ENCODE data around the gene C20orf202.

Gene C20orf202

DNA sequence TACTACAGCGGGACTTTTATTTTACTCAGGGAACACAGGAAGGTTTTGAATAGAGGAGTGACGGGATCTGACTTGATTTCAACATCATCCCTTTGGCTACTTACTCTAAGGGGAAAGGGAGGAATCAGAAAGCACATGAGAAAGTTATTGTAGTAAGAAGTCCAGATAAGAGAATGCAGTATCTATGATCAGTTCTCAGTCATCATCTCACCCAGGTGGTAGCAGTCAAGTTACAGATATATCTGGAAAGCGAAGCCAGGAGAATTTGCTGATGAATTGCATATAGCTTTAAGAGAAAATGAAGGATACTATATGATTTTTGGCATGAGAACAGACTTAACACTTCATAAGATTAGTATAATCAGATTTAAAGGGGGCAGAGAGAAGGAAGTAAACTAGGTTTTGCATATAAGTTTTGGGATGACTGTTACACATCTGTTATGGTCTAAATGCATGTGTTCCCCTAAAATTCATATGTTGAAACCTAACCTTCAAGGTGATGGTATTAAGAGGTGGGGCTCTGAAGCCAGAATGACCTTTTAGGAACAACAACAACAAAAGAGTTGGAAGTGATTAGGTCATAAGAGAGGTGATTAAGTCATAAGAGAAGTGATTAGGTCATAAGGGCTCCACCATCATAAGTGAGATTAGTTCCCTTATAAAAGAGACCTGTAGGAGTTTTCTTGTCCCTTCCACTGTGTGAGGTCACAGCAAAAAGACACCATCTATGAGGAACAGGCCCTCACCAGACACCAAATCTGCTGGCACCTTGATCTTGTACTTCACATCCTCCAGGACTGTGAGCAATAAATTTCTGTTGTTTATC is 29.2 kb downstream of the C20orf202 start:
- H3K79me1 ChIP-seq (ENCODE audit: low read length) = no peaks in the 10 kb centered on the region
- no peaks in the 10 kb centered on the region for H3K79me2 ChIP-seq (ENCODE audit: control insufficient read depth, insufficient read depth, low read length)
- no peaks in the 10 kb centered on the region for H3K27me3 ChIP-seq (ENCODE audit: insufficient read depth, low read length, poor library complexity)
- H3K27ac ChIP-seq (ENCODE audit: low read depth, low read length) = no peak overlapping the region
- H3K56ac ChIP-seq (ENCODE audit: low read length) = no peak overlapping the region
- no peak overlapping the region for H3K18ac ChIP-seq (ENCODE audit: low read length)
- no peak overlapping the region for H3K4me2 ChIP-seq (ENCODE audit: low read length)
- H2BK120ac ChIP-seq (ENCODE audit: low read depth, low read length) = no peak overlapping the region
- no peak overlapping the region for H4K8ac ChIP-seq (ENCODE audit: low read depth, low read length)
- H2AK5ac ChIP-seq (ENCODE audit: low read length) = no peak overlapping the region
- H3K36me3 ChIP-seq (ENCODE audit: control insufficient read depth, insufficient read depth, low read length) = no peaks in the 10 kb centered on the region
- no CpG with 5 or more reads among the region's 3 CpGs for WGBS (ENCODE audit: extremely low coverage, insufficient coverage, low lambda C conversion rate)
- no peak overlapping the region for H4K5ac ChIP-seq (ENCODE audit: low read length)
- no peak overlapping the region for H3K23ac ChIP-seq (ENCODE audit: low read length)
- no peak overlapping the region for H3K4ac ChIP-seq (ENCODE audit: low read depth, low read length)
- no peak overlapping the region for H3K4me3 ChIP-seq (ENCODE audit: low read length)
- no peak overlapping the region for H2BK5ac ChIP-seq (ENCODE audit: low read length)
- no peaks in the 10 kb centered on the region for H3K4me1 ChIP-seq (ENCODE audit: control insufficient read depth, low read depth, low read length)
- no peak overlapping the region for H2BK15ac ChIP-seq (replicated peaks; ENCODE audit: low read depth)
- H3K9ac ChIP-seq (ENCODE audit: low read length) = no peak overlapping the region
- DNase-seq = no peak

- H3K18ac ChIP-seq (ENCODE audit: low read length) = no peak overlapping the region
- no peak overlapping the region for H2BK15ac ChIP-seq (replicated peaks; ENCODE audit: low read depth)
- H3K79me1 ChIP-seq (ENCODE audit: low read length) = no peaks in the 10 kb centered on the region
- H3K4me3 ChIP-seq (ENCODE audit: low read length) = no peak overlapping the region
- no peak overlapping the region for H3K9ac ChIP-seq (ENCODE audit: low read length)
- H3K56ac ChIP-seq (ENCODE audit: low read length) = no peak overlapping the region
- no peak overlapping the region for H3K4me2 ChIP-seq (ENCODE audit: low read length)
- H3K4me1 ChIP-seq (ENCODE audit: control insufficient read depth, low read depth, low read length) = no peaks in the 10 kb centered on the region
- no peaks in the 10 kb centered on the region for H3K36me3 ChIP-seq (ENCODE audit: control insufficient read depth, insufficient read depth, low read length)
- no peak overlapping the region for H2BK120ac ChIP-seq (ENCODE audit: low read depth, low read length)
- H3K27ac ChIP-seq (ENCODE audit: low read depth, low read length) = no peak overlapping the region
- no peaks in the 10 kb centered on the region for H3K27me3 ChIP-seq (ENCODE audit: insufficient read depth, low read length, poor library complexity)
- no peaks in the 10 kb centered on the region for H3K79me2 ChIP-seq (ENCODE audit: control insufficient read depth, insufficient read depth, low read length)
- H2BK5ac ChIP-seq (ENCODE audit: low read length) = no peak overlapping the region
- no peak overlapping the region for H4K8ac ChIP-seq (ENCODE audit: low read depth, low read length)
- H4K5ac ChIP-seq (ENCODE audit: low read length) = no peak overlapping the region
- H2AK5ac ChIP-seq (ENCODE audit: low read length) = no peak overlapping the region
- no peak overlapping the region for H3K4ac ChIP-seq (ENCODE audit: low read depth, low read length)
- H3K23ac ChIP-seq (ENCODE audit: low read length) = no peak overlapping the region
- no CpG with 5 or more reads among the region's 5 CpGs for WGBS (ENCODE audit: extremely low coverage, insufficient coverage, low lambda C conversion rate)
- peak; percentile 52 for DNase-seq
Measured at GRCh38 chr20:1240549-1240948, 37.3 kb downstream of the C20orf202 start.

DNA sequence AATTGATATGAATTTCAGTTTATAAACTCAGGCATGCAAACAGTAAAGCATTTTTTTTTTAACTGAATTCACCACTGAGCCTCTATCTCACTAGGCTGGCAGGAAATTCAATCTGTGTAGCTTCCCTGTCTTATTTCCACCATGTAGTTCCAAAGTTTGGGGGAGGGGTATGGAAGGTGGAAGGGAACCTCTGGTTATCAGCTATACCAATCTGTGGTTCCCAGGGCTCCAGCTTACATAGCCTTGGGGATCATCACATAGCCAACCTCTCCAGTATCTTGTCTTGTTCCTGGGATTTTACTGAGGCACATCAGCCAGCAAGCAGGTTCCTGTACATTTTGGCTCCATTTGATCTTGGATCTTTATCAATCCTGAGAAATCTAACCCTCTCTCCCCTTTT is 38.2 kb downstream of the C20orf202 start:
- H3K9ac ChIP-seq (ENCODE audit: low read length) = no peak overlapping the region
- no peak overlapping the region for H2BK15ac ChIP-seq (replicated peaks; ENCODE audit: low read depth)
- H3K79me2 ChIP-seq (ENCODE audit: control insufficient read depth, insufficient read depth, low read length) = no peaks in the 10 kb centered on the region
- no peaks in the 10 kb centered on the region for H3K79me1 ChIP-seq (ENCODE audit: low read length)
- no peak overlapping the region for H3K4ac ChIP-seq (ENCODE audit: low read depth, low read length)
- H3K36me3 ChIP-seq (ENCODE audit: control insufficient read depth, insufficient read depth, low read length) = no peaks in the 10 kb centered on the region
- H2BK5ac ChIP-seq (ENCODE audit: low read length) = no peak overlapping the region
- no peak overlapping the region for H3K56ac ChIP-seq (ENCODE audit: low read length)
- no peak overlapping the region for H3K18ac ChIP-seq (ENCODE audit: low read length)
- H4K8ac ChIP-seq (ENCODE audit: low read depth, low read length) = no peak overlapping the region
- H3K27ac ChIP-seq (ENCODE audit: low read depth, low read length) = no peak overlapping the region
- H3K4me3 ChIP-seq (ENCODE audit: low read length) = no peak overlapping the region
- H3K23ac ChIP-seq (ENCODE audit: low read length) = no peak overlapping the region
- no peak overlapping the region for H3K4me2 ChIP-seq (ENCODE audit: low read length)
- H2AK5ac ChIP-seq (ENCODE audit: low read length) = no peak overlapping the region
- no peak overlapping the region for H2BK120ac ChIP-seq (ENCODE audit: low read depth, low read length)
- H3K27me3 ChIP-seq (ENCODE audit: insufficient read depth, low read length, poor library complexity) = no peaks in the 10 kb centered on the region
- no peaks in the 10 kb centered on the region for H3K4me1 ChIP-seq (ENCODE audit: control insufficient read depth, low read depth, low read length)
- no peak overlapping the region for H4K5ac ChIP-seq (ENCODE audit: low read length)
- DNase-seq = peak; percentile 49

- Histone ChIP-seq H3K23ac (ENCODE audit: low read length) (no peak overlapping the region), H4K8ac (ENCODE audit: low read depth, low read length) (no peak overlapping the region), H3K56ac (ENCODE audit: low read length) (no peak overlapping the region), H2AK5ac (ENCODE audit: low read length) (no peak overlapping the region), H3K79me2 (ENCODE audit: control insufficient read depth, insufficient read depth, low read length) (no peaks in the 10 kb centered on the region), H3K4me2 (ENCODE audit: low read length) (no peak overlapping the region), H3K9ac (ENCODE audit: low read length) (no peak overlapping the region), H3K27ac (ENCODE audit: low read depth, low read length) (no peak overlapping the region), H3K27me3 (ENCODE audit: insufficient read depth, low read length, poor library complexity) (no peaks in the 10 kb centered on the region), H4K5ac (ENCODE audit: low read length) (no peak overlapping the region), H3K36me3 (ENCODE audit: control insufficient read depth, insufficient read depth, low read length) (no peaks in the 10 kb centered on the region), H3K4me1 (ENCODE audit: control insufficient read depth, low read depth, low read length) (no peaks in the 10 kb centered on the region), H3K18ac (ENCODE audit: low read length) (no peak overlapping the region), H2BK120ac (ENCODE audit: low read depth, low read length) (no peak overlapping the region), H3K79me1 (ENCODE audit: low read length) (no peaks in the 10 kb centered on the region), H2BK5ac (ENCODE audit: low read length) (no peak overlapping the region), H3K4ac (ENCODE audit: low read depth, low read length) (no peak overlapping the region), H3K4me3 (ENCODE audit: low read length) (no peak overlapping the region), H2BK15ac (replicated peaks; ENCODE audit: low read depth) (no peak overlapping the region)
- WGBS (ENCODE audit: extremely low coverage, insufficient coverage, low lambda C conversion rate) = no CpG with 5 or more reads among the region's 3 CpGs
- DNase-seq = no peak
Measured at GRCh38 chr20:1242099-1242498, 38.8 kb downstream of the C20orf202 start.

- Histone ChIP-seq H3K27ac (ENCODE audit: low read depth, low read length) (no peak overlapping the region), H2AK5ac (ENCODE audit: low read length) (no peak overlapping the region), H3K56ac (ENCODE audit: low read length) (no peak overlapping the region), H3K36me3 (ENCODE audit: control insufficient read depth, insufficient read depth, low read length) (no peaks in the 10 kb centered on the region), H2BK5ac (ENCODE audit: low read length) (no peak overlapping the region), H3K4me3 (ENCODE audit: low read length) (no peak overlapping the region), H3K4ac (ENCODE audit: low read depth, low read length) (no peak overlapping the region), H3K18ac (ENCODE audit: low read length) (no peak overlapping the region), H3K79me1 (ENCODE audit: low read length) (no peaks in the 10 kb centered on the region), H3K23ac (ENCODE audit: low read length) (no peak overlapping the region), H3K79me2 (ENCODE audit: control insufficient read depth, insufficient read depth, low read length) (no peaks in the 10 kb centered on the region), H4K8ac (ENCODE audit: low read depth, low read length) (no peak overlapping the region), H3K27me3 (ENCODE audit: insufficient read depth, low read length, poor library complexity) (no peaks in the 10 kb centered on the region), H3K4me1 (ENCODE audit: control insufficient read depth, low read depth, low read length) (no peaks in the 10 kb centered on the region), H2BK120ac (ENCODE audit: low read depth, low read length) (no peak overlapping the region), H4K5ac (ENCODE audit: low read length) (no peak overlapping the region), H3K9ac (ENCODE audit: low read length) (no peak overlapping the region), H3K4me2 (ENCODE audit: low read length) (no peak overlapping the region), H2BK15ac (replicated peaks; ENCODE audit: low read depth) (no peak overlapping the region)
- no peak for DNase-seq
- no CpG with 5 or more reads among the region's 2 CpGs for WGBS (ENCODE audit: extremely low coverage, insufficient coverage, low lambda C conversion rate)
Measured at GRCh38 chr20:1242530-1242929, 39.3 kb downstream of the C20orf202 start.

GRCh38 chr20:1245578-1245977 is 42.3 kb downstream of the C20orf202 start:
- Histone ChIP-seq H3K36me3 (ENCODE audit: control insufficient read depth, insufficient read depth, low read length) (no peaks in the 10 kb centered on the region), H3K4me2 (ENCODE audit: low read length) (no peak overlapping the region), H3K4me3 (ENCODE audit: low read length) (no peak overlapping the region), H3K27ac (ENCODE audit: low read depth, low read length) (no peak overlapping the region), H3K79me1 (ENCODE audit: low read length) (no peaks in the 10 kb centered on the region), H2BK120ac (ENCODE audit: low read depth, low read length) (no peak overlapping the region), H3K79me2 (ENCODE audit: control insufficient read depth, insufficient read depth, low read length) (no peaks in the 10 kb centered on the region), H4K5ac (ENCODE audit: low read length) (no peak overlapping the region), H2AK5ac (ENCODE audit: low read length) (no peak overlapping the region), H4K8ac (ENCODE audit: low read depth, low read length) (no peak overlapping the region), H3K27me3 (ENCODE audit: insufficient read depth, low read length, poor library complexity) (no peaks in the 10 kb centered on the region), H3K4ac (ENCODE audit: low read depth, low read length) (no peak overlapping the region), H3K9ac (ENCODE audit: low read length) (no peak overlapping the region), H3K23ac (ENCODE audit: low read length) (no peak overlapping the region), H2BK15ac (replicated peaks; ENCODE audit: low read depth) (no peak overlapping the region), H2BK5ac (ENCODE audit: low read length) (no peak overlapping the region), H3K4me1 (ENCODE audit: control insufficient read depth, low read depth, low read length) (no peaks in the 10 kb centered on the region), H3K56ac (ENCODE audit: low read length) (no peak overlapping the region), H3K18ac (ENCODE audit: low read length) (no peak overlapping the region)
- no CpG with 5 or more reads among the region's 2 CpGs for WGBS (ENCODE audit: extremely low coverage, insufficient coverage, low lambda C conversion rate)
- DNase-seq = no peak
